HG03066 (cell line): ENCODE data around the gene ZDHHC5.

Source experiments
- ATAC-seq: cut with Tn5 transposase; IDR thresholded peaks from one replicate; pipeline ENCODE4 v1.9.1; 2021; ENCODE audit warnings: low read depth; ENCODE audit not compliant: unreplicated experiment

ZDHHC5 gene

GRCh38 chr11:57667736-57668433 is at the start of gene ZDHHC5:
ZDHHC5 (plus strand) TSS chr11:57668114; CDS start chr11:57673091, 4,977 bp downstream.
- peak; percentile 74 for ATAC-seq

- no peak for ATAC-seq
Observed at GRCh38 chr11:57618438-57618837, 49.5 kb upstream of the ZDHHC5 start.

GRCh38 chr11:57619331-57619730 is 48.6 kb upstream of the ZDHHC5 start:
- no peak for ATAC-seq

GRCh38 chr11:57620467-57620866 is 47.4 kb upstream of the ZDHHC5 start:
- ATAC-seq = no peak

- ATAC-seq = no peak
Observed at GRCh38 chr11:57622263-57622662, 45.7 kb upstream of the ZDHHC5 start.

GRCh38 chr11:57624864-57625263 is 43.0 kb upstream of the ZDHHC5 start:
- ATAC-seq = no peak

GRCh38 chr11:57626895-57627294 is 41.0 kb upstream of the ZDHHC5 start:
- no peak for ATAC-seq

GRCh38 chr11:57630171-57630570 is 37.7 kb upstream of the ZDHHC5 start:
- ATAC-seq = no peak

GRCh38 chr11:57632116-57632515 is 35.8 kb upstream of the ZDHHC5 start:
- ATAC-seq = no peak

GRCh38 chr11:57633394-57634070 is 34.4 kb upstream of the ZDHHC5 start:
- no peak for ATAC-seq

- ATAC-seq = no peak
Observed at GRCh38 chr11:57634311-57634710, 33.6 kb upstream of the ZDHHC5 start.

GRCh38 chr11:57635246-57635645 is 32.7 kb upstream of the ZDHHC5 start:
- no peak for ATAC-seq

GRCh38 chr11:57637626-57638004 is 30.3 kb upstream of the ZDHHC5 start:
- ATAC-seq = no peak

GRCh38 chr11:57638005-57638781 is 29.7 kb upstream of the ZDHHC5 start:
- no peak for ATAC-seq

GRCh38 chr11:57638811-57639320 is 29.0 kb upstream of the ZDHHC5 start:
- ATAC-seq = no peak

GRCh38 chr11:57639321-57640067 is 28.4 kb upstream of the ZDHHC5 start:
- ATAC-seq = no peak

GRCh38 chr11:57640068-57640800 is 27.7 kb upstream of the ZDHHC5 start:
- no peak for ATAC-seq

- ATAC-seq = no peak
Observed at GRCh38 chr11:57641011-57641807, 26.7 kb upstream of the ZDHHC5 start.

GRCh38 chr11:57643802-57644201 is 24.1 kb upstream of the ZDHHC5 start:
- no peak for ATAC-seq
